Mammary epithelial cell (primary cell): ENCODE results near the gene IL36G.

ENCODE experiments used
- EZH2 ChIP-seq: IDR thresholded peaks from 2 replicates; pipeline ENCODE4 v1.6.1; 2012; ENCODE audit warnings: low read length, inconsistent platforms, borderline replicate concordance
- TF ChIP-seq, protein P1 (sequence below), 2 donors: IDR thresholded peaks in 1 of 2; conservative IDR thresholded peaks in 1 of 2; 2 replicates each; pipeline ENCODE4 v1.5.1; 2011 to 2012; ENCODE audit warnings: inconsistent platforms in 2 of 2, low read length in 2 of 2, mild to moderate bottlenecking in 2 of 2, control low read depth in 1 of 2, low read depth in 1 of 2; ENCODE audit not compliant: insufficient read depth in 1 of 2; ENCODE audit errors: extremely low read depth in 1 of 2

- TF ChIP-seq, protein P1, sequence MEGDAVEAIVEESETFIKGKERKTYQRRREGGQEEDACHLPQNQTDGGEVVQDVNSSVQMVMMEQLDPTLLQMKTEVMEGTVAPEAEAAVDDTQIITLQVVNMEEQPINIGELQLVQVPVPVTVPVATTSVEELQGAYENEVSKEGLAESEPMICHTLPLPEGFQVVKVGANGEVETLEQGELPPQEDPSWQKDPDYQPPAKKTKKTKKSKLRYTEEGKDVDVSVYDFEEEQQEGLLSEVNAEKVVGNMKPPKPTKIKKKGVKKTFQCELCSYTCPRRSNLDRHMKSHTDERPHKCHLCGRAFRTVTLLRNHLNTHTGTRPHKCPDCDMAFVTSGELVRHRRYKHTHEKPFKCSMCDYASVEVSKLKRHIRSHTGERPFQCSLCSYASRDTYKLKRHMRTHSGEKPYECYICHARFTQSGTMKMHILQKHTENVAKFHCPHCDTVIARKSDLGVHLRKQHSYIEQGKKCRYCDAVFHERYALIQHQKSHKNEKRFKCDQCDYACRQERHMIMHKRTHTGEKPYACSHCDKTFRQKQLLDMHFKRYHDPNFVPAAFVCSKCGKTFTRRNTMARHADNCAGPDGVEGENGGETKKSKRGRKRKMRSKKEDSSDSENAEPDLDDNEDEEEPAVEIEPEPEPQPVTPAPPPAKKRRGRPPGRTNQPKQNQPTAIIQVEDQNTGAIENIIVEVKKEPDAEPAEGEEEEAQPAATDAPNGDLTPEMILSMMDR (conservative IDR thresholded peaks at IDR 0.05 in 1 of 2, IDR thresholded peaks at IDR 0.05 in 1 of 2; ENCODE audit: extremely low read depth in 1 of 2, insufficient read depth in 1 of 2, low read depth in 1 of 2, low read length in 2 of 2): no peak
- TF ChIP-seq EZH2: no peak
Measured at GRCh38 chr2:112942654-112943002, 35.2 kb upstream of the IL36G start.
